T-helper 1 cell treated with Interleukin-12 subunit alpha and Interleukin-12 subunit beta and Interleukin-4 antibody, amounts not matched to agents 30 μg/mL and 1 μg/mL, for 36 hours (primary cell): ENCODE data around the gene FLRT1.

ENCODE experiments used
- H3K27ac Mint-ChIP-seq: one replicate; pipeline ENCODE4 v1.8.0; 2021; ENCODE audit warnings: mild to moderate bottlenecking, mixed read lengths
- H3K27me3 Mint-ChIP-seq: one replicate; pipeline ENCODE4 v1.8.0; 2021; ENCODE audit warnings: low read depth, mixed read lengths
- H3K36me3 Mint-ChIP-seq: one replicate; pipeline ENCODE4 v1.8.0; 2021; ENCODE audit warnings: low read depth, mixed read lengths
- H3K4me1 Mint-ChIP-seq: one replicate; pipeline ENCODE4 v1.8.0; 2021; ENCODE audit warnings: low read depth, mixed read lengths
- H3K4me3 Mint-ChIP-seq: one replicate; pipeline ENCODE4 v1.8.0; 2021; ENCODE audit warnings: mild to moderate bottlenecking, moderate library complexity, mixed read lengths
- H3K9me3 Mint-ChIP-seq: one replicate; pipeline ENCODE4 v1.8.0; 2021; ENCODE audit warnings: mixed read lengths

Gene FLRT1

GRCh38 chr11:64069401-64070313 lies 33.9 kb downstream of the FLRT1 start:
- Mint-ChIP-seq H3K27ac (no peak overlapping the region), H3K4me3 (no peak overlapping the region), H3K36me3 (no peaks in the 10 kb centered on the region), H3K4me1 (no peaks in the 10 kb centered on the region), H3K27me3 (no peaks in the 10 kb centered on the region), H3K9me3 (no peaks in the 10 kb centered on the region)

GRCh38 chr11:64070314-64070681 lies 34.6 kb downstream of the FLRT1 start:
- Mint-ChIP-seq H3K27ac (no peak overlapping the region), H3K4me3 (no peak overlapping the region), H3K36me3 (no peaks in the 10 kb centered on the region), H3K4me1 (no peaks in the 10 kb centered on the region), H3K27me3 (no peaks in the 10 kb centered on the region), H3K9me3 (no peaks in the 10 kb centered on the region)

GRCh38 chr11:64071849-64072248 lies 36.1 kb downstream of the FLRT1 start:
- H3K9me3 Mint-ChIP-seq: no peaks in the 10 kb centered on the region
- H3K4me3 Mint-ChIP-seq: no peak overlapping the region
- no peak overlapping the region for H3K27ac Mint-ChIP-seq
- no peaks in the 10 kb centered on the region for H3K27me3 Mint-ChIP-seq
- H3K36me3 Mint-ChIP-seq: no peaks in the 10 kb centered on the region
- H3K4me1 Mint-ChIP-seq: no peaks in the 10 kb centered on the region

GRCh38 chr11:64072403-64072802 lies 36.7 kb downstream of the FLRT1 start:
- Mint-ChIP-seq H3K36me3 (no peaks in the 10 kb centered on the region), H3K9me3 (no peaks in the 10 kb centered on the region), H3K4me3 (no peak overlapping the region), H3K27me3 (no peaks in the 10 kb centered on the region), H3K4me1 (no peaks in the 10 kb centered on the region), H3K27ac (no peak overlapping the region)

- no peaks in the 10 kb centered on the region for H3K27me3 Mint-ChIP-seq
- H3K9me3 Mint-ChIP-seq: no peaks in the 10 kb centered on the region
- H3K36me3 Mint-ChIP-seq: no peaks in the 10 kb centered on the region
- H3K4me3 Mint-ChIP-seq: no peak overlapping the region
- no peaks in the 10 kb centered on the region for H3K4me1 Mint-ChIP-seq
- H3K27ac Mint-ChIP-seq: no peak overlapping the region
Observed at GRCh38 chr11:64072871-64073270, 37.1 kb downstream of the FLRT1 start.

GRCh38 chr11:64073542-64073941 lies 37.8 kb downstream of the FLRT1 start:
- Mint-ChIP-seq H3K9me3 (no peaks in the 10 kb centered on the region), H3K27ac (no peak overlapping the region), H3K4me3 (no peak overlapping the region), H3K27me3 (no peaks in the 10 kb centered on the region), H3K4me1 (no peaks in the 10 kb centered on the region), H3K36me3 (no peaks in the 10 kb centered on the region)

GRCh38 chr11:64074239-64074638 lies 38.5 kb downstream of the FLRT1 start:
- Mint-ChIP-seq H3K27me3 (no peaks in the 10 kb centered on the region), H3K4me1 (no peaks in the 10 kb centered on the region), H3K4me3 (no peak overlapping the region), H3K9me3 (no peaks in the 10 kb centered on the region), H3K36me3 (no peaks in the 10 kb centered on the region), H3K27ac (no peak overlapping the region)

GRCh38 chr11:64076758-64077157 lies 41.0 kb downstream of the FLRT1 start:
- H3K36me3 Mint-ChIP-seq: no peaks in the 10 kb centered on the region
- no peaks in the 10 kb centered on the region for H3K27me3 Mint-ChIP-seq
- no peak overlapping the region for H3K4me3 Mint-ChIP-seq
- no peaks in the 10 kb centered on the region for H3K9me3 Mint-ChIP-seq
- no peaks in the 10 kb centered on the region for H3K4me1 Mint-ChIP-seq
- H3K27ac Mint-ChIP-seq: no peak overlapping the region

GRCh38 chr11:64077607-64078006 lies 41.9 kb downstream of the FLRT1 start:
- Mint-ChIP-seq H3K27ac (no peak overlapping the region), H3K4me3 (no peak overlapping the region), H3K27me3 (no peaks in the 10 kb centered on the region), H3K4me1 (no peaks in the 10 kb centered on the region), H3K36me3 (no peaks in the 10 kb centered on the region), H3K9me3 (no peaks in the 10 kb centered on the region)

GRCh38 chr11:64078284-64078683 lies 42.6 kb downstream of the FLRT1 start:
- Mint-ChIP-seq H3K9me3 (no peaks in the 10 kb centered on the region), H3K27ac (no peak overlapping the region), H3K36me3 (no peaks in the 10 kb centered on the region), H3K27me3 (no peaks in the 10 kb centered on the region), H3K4me1 (no peaks in the 10 kb centered on the region), H3K4me3 (no peak overlapping the region)

- Mint-ChIP-seq H3K27ac (no peak overlapping the region), H3K4me3 (no peak overlapping the region), H3K27me3 (no peaks in the 10 kb centered on the region), H3K36me3 (no peaks in the 10 kb centered on the region), H3K9me3 (no peaks in the 10 kb centered on the region), H3K4me1 (no peaks in the 10 kb centered on the region)
Observed at GRCh38 chr11:64078905-64079304, 43.2 kb downstream of the FLRT1 start.

- Mint-ChIP-seq H3K4me1 (no peaks in the 10 kb centered on the region), H3K36me3 (no peaks in the 10 kb centered on the region), H3K9me3 (no peaks in the 10 kb centered on the region), H3K4me3 (no peak overlapping the region), H3K27me3 (no peaks in the 10 kb centered on the region), H3K27ac (no peak overlapping the region)
Observed at GRCh38 chr11:64080390-64080789, 44.7 kb downstream of the FLRT1 start.

GRCh38 chr11:64081745-64082442 lies 46.2 kb downstream of the FLRT1 start:
- no peaks in the 10 kb centered on the region for H3K36me3 Mint-ChIP-seq
- no peaks in the 10 kb centered on the region for H3K9me3 Mint-ChIP-seq
- no peaks in the 10 kb centered on the region for H3K4me1 Mint-ChIP-seq
- H3K27ac Mint-ChIP-seq: no peak overlapping the region
- H3K4me3 Mint-ChIP-seq: no peak overlapping the region
- no peaks in the 10 kb centered on the region for H3K27me3 Mint-ChIP-seq

GRCh38 chr11:64083398-64084080 lies 47.8 kb downstream of the FLRT1 start:
- Mint-ChIP-seq H3K9me3 (no peaks in the 10 kb centered on the region), H3K4me3 (no peak overlapping the region), H3K4me1 (no peaks in the 10 kb centered on the region), H3K27me3 (no peaks in the 10 kb centered on the region), H3K27ac (no peak overlapping the region), H3K36me3 (no peaks in the 10 kb centered on the region)
